ENCODE results near the gene AGR2. TPM values are rescaled to one million over a fixed set of nuclear protein-coding genes. Genes with fewer than 3 reads are reported as not detected.

Gene AGR2
- total and polyA plus RNA-seq, 7 donors: 0.07 to 0.20 (median 0.17) TPM; not detected in 4

GRCh38 chr7:16803881-16804673 lies 722 bp downstream of the AGR2 start:
- DNase-seq: no peak
- WGBS, 3 donors: 71 to 76% (median 74%) methylated on average over 7 of the region's 7 CpGs
- Histone ChIP-seq H3K9me3 (no peaks in the 10 kb centered on the region), H3K4me1 (no peaks in the 10 kb centered on the region), H3K36me3 (ENCODE audit: insufficient read depth in 1 of 2, low read depth in 1 of 2) (no peaks in the 10 kb centered on the region), H3K27me3 (ENCODE audit: insufficient read depth in 3 of 3, low read length in 2 of 3) (no peaks in the 10 kb centered on the region), H3K27ac (no peak overlapping the region), H3K4me3 (no peak overlapping the region)
- no peak for TF ChIP-seq CTCF (IDR thresholded peaks at IDR 0.05)
- intact Hi-C loops (cut with DNase I): loop anchor here in 1 of 2 donors (2.0 kb wide), 1 partner anchor 115 kb away; no protein-coding TSS in a partner anchor
- no peak for ATAC-seq

- intact Hi-C loops (cut with DNase I): loop anchor here in 1 of 2 donors (2.0 kb wide), 1 partner anchor 116 kb away; no protein-coding TSS in a partner anchor
- Histone ChIP-seq H3K9me3 (no peaks in the 10 kb centered on the region), H3K27me3 (ENCODE audit: insufficient read depth in 3 of 3, low read length in 2 of 3) (no peaks in the 10 kb centered on the region), H3K4me3 (no peak overlapping the region), H3K4me1 (no peaks in the 10 kb centered on the region), H3K36me3 (ENCODE audit: insufficient read depth in 1 of 2, low read depth in 1 of 2) (no peaks in the 10 kb centered on the region), H3K27ac (no peak overlapping the region)
- DNase-seq (no peak), ATAC-seq (no peak)
- WGBS, 3 donors: 69 to 82% (median 70%) methylated on average over 4 of the region's 4 CpGs
- TF ChIP-seq CTCF (IDR thresholded peaks at IDR 0.05): no peak
Observed at GRCh38 chr7:16803125-16803524, 1.7 kb downstream of the AGR2 start.

GRCh38 chr7:16801579-16801978 lies 3.2 kb downstream of the AGR2 start:
- WGBS, 3 donors: 89 to 93% (median 90%) methylated on average over 4 of the region's 4 CpGs
- Histone ChIP-seq H3K9me3 (no peaks in the 10 kb centered on the region), H3K36me3 (ENCODE audit: insufficient read depth in 1 of 2, low read depth in 1 of 2) (no peaks in the 10 kb centered on the region), H3K4me3 (no peak overlapping the region), H3K27me3 (ENCODE audit: insufficient read depth in 3 of 3, low read length in 2 of 3) (no peaks in the 10 kb centered on the region), H3K27ac (no peak overlapping the region), H3K4me1 (no peaks in the 10 kb centered on the region)
- intact Hi-C loops (cut with DNase I): no loop called here
- no peak for ATAC-seq
- no peak for TF ChIP-seq CTCF (IDR thresholded peaks at IDR 0.05)
- no peak for DNase-seq

GRCh38 chr7:16801111-16801542 lies 3.7 kb downstream of the AGR2 start:
- Histone ChIP-seq H3K4me1 (no peaks in the 10 kb centered on the region), H3K4me3 (no peak overlapping the region), H3K36me3 (ENCODE audit: insufficient read depth in 1 of 2, low read depth in 1 of 2) (no peaks in the 10 kb centered on the region), H3K27me3 (ENCODE audit: insufficient read depth in 3 of 3, low read length in 2 of 3) (no peaks in the 10 kb centered on the region), H3K27ac (no peak overlapping the region), H3K9me3 (no peaks in the 10 kb centered on the region)
- peak; percentile 22 for TF ChIP-seq CTCF (IDR thresholded peaks at IDR 0.05)
- intact Hi-C loops (cut with DNase I): no loop called here
- no peak for ATAC-seq
- no peak for DNase-seq
